GM21825 (cell line): ENCODE results near the gene C6orf136.

Experiments used
- ATAC-seq: cut with Tn5 transposase; IDR thresholded peaks from one replicate; pipeline ENCODE4 v1.9.1; 2021; ENCODE audit warnings: mild to moderate bottlenecking, moderate library complexity; ENCODE audit not compliant: unreplicated experiment

Gene C6orf136

GRCh38 chr6:30615958-30616810 is 30.7 kb upstream of the C6orf136 start:
- ATAC-seq, result no peak

DNA sequence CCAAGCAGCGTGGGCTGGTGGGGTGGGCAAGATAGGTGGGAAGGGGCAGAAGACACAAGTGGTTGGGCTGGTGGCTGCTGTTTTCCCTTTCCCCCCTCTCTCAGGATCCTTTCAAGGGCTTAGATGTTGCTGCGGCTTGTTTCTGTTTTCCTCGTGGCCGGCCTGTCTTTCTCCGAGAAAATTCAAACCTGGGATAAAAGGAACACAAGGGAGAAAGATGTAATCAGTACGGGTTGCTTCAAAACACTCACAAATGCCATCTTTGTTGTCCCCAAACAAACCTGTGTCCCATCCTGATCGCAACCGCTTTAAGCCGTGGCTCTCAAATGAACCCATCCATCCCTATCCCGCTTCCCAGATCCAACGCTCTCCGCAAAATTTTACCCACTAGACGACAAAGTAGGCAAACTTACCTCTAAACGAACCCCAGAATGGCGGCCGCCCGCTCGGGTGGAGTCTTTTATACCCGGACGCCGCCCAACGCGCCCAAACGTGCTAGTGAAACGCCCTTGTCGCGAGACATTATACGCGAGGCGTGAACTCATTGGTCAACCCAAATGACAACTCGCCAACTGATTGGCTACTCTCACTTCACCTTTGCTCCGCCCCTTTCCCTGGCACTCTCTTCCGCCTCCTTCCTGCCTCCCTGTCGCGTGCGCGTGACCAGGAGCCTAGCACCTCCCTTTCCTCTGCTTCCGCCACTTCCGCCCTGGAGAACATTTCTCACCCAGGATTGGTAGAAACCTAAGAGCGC is 29.9 kb upstream of the C6orf136 start, which contains the start of gene PPP1R10:
Gene PPP1R10, minus strand, starts transcription at position 433 of the 754 bp plus-strand sequence. CDS start 7,299 bp downstream, outside the sequence.
- ATAC-seq, result peak; percentile 72

DNA sequence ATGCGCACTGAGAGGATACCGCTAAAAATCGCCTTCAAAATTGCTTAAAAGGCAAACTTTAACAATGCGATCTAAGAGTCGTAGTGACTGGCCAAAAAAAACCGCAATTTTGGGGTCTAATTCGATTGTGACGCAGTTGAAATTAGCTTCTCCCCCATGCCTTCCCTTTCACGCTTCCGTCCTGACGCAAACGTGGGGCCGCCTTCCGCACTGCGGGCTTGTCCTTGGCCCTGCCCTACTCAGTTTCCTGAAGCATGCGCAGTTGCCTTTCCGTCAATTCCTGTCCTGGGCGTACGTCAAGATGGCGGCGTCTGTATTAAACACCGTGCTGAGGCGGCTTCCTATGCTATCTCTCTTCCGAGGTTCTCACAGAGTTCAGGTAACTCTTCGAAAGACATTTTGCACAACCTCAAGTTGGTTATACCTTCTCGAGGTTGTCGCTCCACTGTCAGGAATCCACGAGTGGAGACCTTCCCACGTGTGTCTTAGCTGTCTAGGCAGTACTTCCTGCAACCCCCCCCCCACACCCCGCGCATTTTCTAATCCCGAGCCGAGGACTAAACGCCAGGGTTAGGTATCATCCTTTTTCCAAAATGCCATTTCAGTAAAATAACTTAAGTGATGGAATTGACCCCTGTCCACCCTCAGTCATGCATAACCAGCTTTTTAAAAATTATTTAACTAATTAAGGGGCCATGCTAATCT is 29.2 kb upstream of the C6orf136 start, which contains the start of gene MRPS18B:
Gene MRPS18B, plus strand, starts transcription at position 276 of the 705 bp plus-strand sequence. Its CDS starts 26 bp downstream, at position 302.
- ATAC-seq, result peak; percentile 70

GRCh38 chr6:30618270-30618797 is 28.6 kb upstream of the C6orf136 start:
- no peak for ATAC-seq

DNA sequence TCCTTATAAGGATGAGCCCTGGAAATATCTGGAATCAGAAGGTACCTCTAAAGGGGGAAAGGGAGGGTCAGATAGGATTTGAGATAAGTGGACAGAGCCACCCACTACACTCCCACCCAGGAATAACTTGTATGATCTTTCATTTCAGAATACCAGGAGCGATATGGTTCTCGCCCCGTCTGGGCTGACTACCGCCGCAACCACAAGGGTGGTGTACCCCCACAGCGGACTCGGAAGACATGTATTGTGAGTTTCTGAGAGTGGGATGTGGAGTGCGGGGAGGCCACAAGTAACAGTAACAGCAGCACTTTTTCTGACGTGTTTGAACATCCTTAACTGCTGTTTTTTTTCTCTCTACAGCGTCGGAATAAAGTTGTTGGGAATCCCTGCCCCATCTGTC is 27.4 kb upstream of the C6orf136 start:
- ATAC-seq, result no peak

DNA sequence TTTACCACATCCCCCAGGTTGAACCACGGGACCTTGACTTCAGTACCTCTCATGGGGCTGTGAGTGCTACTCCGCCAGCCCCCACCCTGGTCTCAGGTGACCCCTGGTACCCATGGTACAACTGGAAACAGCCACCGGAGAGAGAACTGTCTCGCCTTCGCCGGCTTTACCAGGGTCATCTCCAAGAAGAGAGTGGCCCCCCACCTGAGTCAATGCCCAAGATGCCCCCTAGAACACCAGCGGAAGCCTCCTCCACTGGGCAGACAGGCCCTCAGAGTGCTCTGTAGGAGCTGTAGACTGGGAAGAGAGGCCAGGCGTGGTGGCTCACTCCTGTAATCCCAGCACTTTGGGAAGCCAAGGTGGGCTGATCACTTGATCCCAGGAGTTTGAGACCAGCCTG is 21.4 kb upstream of the C6orf136 start:
- no peak for ATAC-seq

DNA sequence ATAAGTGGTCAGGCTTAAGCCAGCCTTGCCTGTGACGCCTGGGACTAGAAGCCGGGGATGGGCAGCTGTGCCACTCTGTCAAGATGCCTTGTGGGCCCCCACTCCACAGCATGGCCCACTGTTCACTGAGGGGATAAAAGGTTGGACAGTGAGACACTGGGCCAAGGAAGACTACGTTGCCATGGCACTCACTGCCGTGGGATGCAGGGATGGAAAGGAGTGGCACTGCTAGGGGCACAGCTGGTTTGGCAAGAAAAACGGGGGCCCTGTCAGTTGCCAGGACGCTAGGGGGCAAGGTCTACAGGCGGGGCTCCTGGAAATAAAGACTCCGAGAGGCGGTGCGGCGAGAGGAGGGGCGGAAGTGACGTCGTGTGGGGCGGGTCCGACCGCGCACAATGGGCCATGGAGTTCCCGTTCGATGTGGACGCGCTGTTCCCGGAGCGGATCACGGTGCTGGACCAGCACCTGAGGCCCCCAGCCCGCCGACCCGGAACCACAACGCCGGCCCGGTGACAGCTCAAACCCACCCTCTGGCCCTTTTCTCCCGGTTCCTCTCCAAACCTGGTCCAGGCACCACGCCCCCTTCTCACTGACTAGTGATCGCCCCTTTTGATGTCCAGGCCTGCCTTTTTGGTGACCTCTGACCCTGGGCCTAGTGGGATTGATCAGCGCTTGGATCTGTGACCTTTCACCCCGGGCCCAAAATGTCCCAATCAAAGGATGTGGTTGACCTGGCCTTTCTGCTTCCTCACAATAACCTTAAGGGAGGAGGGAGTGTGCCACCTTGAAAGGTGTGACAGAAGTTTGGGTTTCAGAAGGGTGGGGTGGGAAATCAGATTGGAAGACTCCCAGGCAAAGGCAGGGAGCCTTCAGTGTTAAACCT is 20.2 kb upstream of the C6orf136 start, which contains the start of gene ATAT1:
Gene ATAT1, plus strand, starts transcription at position 391 of the 883 bp plus-strand sequence.
- ATAC-seq, result peak; percentile 82

DNA sequence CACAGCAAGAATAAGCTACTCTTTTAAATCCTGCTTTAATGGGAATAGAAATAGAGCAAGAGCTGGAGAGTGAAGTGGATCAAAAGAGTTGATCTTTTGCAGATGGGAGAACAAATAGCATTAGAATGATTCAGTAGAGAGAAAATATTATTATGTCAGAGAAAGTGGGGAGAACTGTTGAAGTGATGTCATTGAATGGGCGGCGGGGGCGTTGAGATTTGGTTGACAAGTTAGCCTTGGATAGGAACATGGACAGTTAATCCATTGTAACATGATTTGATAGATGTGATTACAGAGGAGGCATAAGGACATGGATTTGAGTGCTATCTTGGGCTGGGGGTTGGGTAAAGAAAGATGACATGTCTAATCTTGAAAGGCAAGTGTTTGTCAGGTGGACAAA is 11.1 kb upstream of the C6orf136 start:
- no peak for ATAC-seq

GRCh38 chr6:30640481-30640880 is 6.5 kb upstream of the C6orf136 start:
- ATAC-seq, result no peak

DNA sequence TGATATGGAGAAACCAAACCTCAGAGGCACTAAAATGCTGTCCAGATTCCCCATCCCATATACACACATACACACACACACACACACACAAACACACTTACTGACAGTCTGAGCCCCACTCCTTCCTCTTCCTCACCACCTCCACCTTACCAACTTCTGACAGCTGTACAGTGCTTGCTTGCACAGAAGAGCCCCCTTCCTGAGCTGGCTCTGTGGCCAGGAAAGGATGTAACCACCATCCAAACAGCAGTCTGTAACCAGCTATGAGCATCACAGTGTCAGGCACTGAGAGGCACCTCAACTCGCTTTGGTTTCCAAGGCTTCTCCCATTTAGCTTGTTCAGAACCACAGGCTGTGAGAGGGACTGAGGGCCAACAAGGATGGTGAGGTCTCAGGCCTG is 5.9 kb upstream of the C6orf136 start:
- ATAC-seq, result no peak

- no peak for ATAC-seq
These were observed 3.3 kb upstream of the C6orf136 start for GRCh38 chr6:30643656-30644055.

GRCh38 chr6:30644769-30645168 is 2.2 kb upstream of the C6orf136 start:
- no peak for ATAC-seq

DNA sequence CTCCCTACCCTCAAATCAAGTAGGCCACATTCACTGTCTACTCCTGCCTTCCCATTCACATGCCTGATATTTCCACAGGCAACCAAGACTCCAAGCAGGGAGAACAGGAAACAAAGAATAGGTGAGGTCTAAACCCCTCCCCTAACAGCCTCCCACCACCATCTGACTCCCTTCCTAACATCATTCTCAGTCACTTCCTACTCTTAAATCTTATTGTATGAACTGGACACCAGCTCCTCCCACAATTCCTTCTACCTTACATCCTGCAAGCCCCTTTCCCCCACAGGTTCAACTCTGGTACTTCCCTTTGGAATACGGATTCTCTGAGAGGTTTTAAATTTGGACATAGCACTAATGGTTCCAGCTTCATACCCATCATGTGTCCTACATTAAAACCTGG is 944 bp upstream of the C6orf136 start:
- no peak for ATAC-seq

- peak; percentile 56 for ATAC-seq
These were observed 546 bp downstream of the C6orf136 start for GRCh38 chr6:30647242-30648116.

DNA sequence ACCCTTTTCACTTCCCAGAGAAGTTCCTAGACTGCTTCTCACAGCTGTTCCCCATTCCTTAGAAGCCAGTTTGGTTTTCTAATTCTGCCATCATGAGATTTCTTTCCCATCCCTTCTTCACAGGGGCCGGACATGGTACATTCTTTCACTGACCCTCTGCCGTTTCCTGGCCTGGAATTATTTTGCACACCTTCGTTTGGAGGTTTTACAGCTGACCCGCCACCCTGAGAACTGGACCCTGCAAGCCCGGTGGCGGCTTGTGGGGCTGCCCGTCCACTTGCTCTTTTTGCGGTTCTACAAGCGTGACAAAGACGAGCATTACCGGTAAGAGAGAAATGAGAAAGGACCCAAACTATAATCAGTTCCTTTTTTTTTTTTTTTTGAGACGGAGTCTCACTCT is 4.2 kb downstream of the C6orf136 start:
- ATAC-seq, result no peak

- ATAC-seq, result no peak
These were observed 8.1 kb downstream of the C6orf136 start for GRCh38 chr6:30654798-30655742.

DNA sequence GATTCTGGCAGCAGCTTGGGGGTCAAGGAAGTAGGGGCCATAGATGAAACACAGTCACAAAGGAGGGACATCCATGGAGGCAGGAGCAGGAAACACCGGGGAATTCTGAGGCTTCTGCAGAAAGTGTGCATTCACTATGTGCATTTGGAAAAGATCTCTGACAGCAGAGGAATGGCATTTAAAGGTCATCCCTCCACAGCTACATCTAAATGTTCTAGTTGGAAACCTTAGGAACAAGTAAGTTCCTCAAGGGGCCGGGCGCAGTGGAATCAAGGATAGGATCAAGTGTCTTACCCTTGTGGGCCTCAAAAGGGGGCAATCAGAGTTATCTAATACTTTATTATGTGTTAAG is 8.8 kb downstream of the C6orf136 start:
- ATAC-seq, result no peak

GRCh38 chr6:30656513-30656912 is 9.6 kb downstream of the C6orf136 start:
- no peak for ATAC-seq
